Vagina (tissue), 2 donors: Measurements from ENCODE around the gene LCE4A. TPM values are rescaled to one million over a fixed set of nuclear protein-coding genes. Genes with fewer than 3 reads are reported as not detected.
"Not testable (repeated sequence)": the region's sequence is repeated elsewhere in the genome, so short reads cannot be mapped to it uniquely, and the experiment has no call there.

Experiments used
- DNase-seq, 2 donors: peaks; one replicate each; pipeline ENCODE4 v3.0.0-alpha.2; 2017; ENCODE audit errors: extremely low spot score in 2 of 2
- H3K27ac ChIP-seq: fragments of 200-600 bp; sonication (generic); one replicate; pipeline ENCODE4 v1.5.1; 2019
- H3K27me3 ChIP-seq: fragments of 200-600 bp; sonication (generic); one replicate; pipeline ENCODE4 v1.5.1; 2019
- H3K36me3 ChIP-seq, 2 donors: fragments of 200-600 bp; sonication (generic); one replicate each; pipeline ENCODE4 v1.5.1; 2017 to 2019
- H3K4me1 ChIP-seq: fragments of 200-600 bp; sonication (generic); one replicate; pipeline ENCODE4 v1.5.1; 2019
- H3K4me3 ChIP-seq, 2 donors: fragments of 200-600 bp; sonication (generic); 1 replicate in 1 of 2; 2 replicates in 1 of 2; pipeline ENCODE4 v1.5.1; 2016 to 2019
- H3K9me3 ChIP-seq: fragments of 200-600 bp; sonication (generic); one replicate; pipeline ENCODE4 v1.5.1; 2019
- CTCF ChIP-seq, 3 experiments: fragments of 450-650 bp in 2 of 3; fragments of 200-600 bp in 1 of 3; sonication (generic) in 1 of 3; IDR thresholded peaks; one replicate each; pipeline ENCODE4 v1.5.1; 2017 to 2019; ENCODE audit warnings: antibody characterized with exemption in 3 of 3, mild to moderate bottlenecking in 2 of 3, moderate library complexity in 2 of 3
- POLR2A ChIP-seq, 2 donors: fragments of 450-650 bp; IDR thresholded peaks; one replicate each; pipeline ENCODE4 v1.6.1; 2017; ENCODE audit warnings: antibody characterized with exemption in 2 of 2, mild to moderate bottlenecking in 2 of 2, moderate library complexity in 2 of 2
- POLR2AphosphoS5 ChIP-seq, 2 donors: sonication (generic); formaldehyde crosslinking; IDR thresholded peaks; one replicate each; pipeline ENCODE4 v1.9.0; 2017; ENCODE audit warnings: antibody characterized with exemption in 2 of 2, mild to moderate bottlenecking in 2 of 2, low read depth in 1 of 2; ENCODE audit not compliant: insufficient read depth in 1 of 2
- intact Hi-C: fragments of 100-400 bp; cut with DNase I; formaldehyde crosslinking; loops from one replicate; pipeline ENCODE4 v1.15.1; 2023
- total RNA-seq: library from RNA; depleted of rRNA; stranded (reverse); fragments of >200 nt; gene quantifications from one replicate; pipeline ENCODE4 v1.2.3, GENCODE V29; 2016

The LCE4A gene
- total RNA-seq, 1 donor from 2014 or later = not detected

- intact Hi-C loops = no loop called here
- no peak for TF ChIP-seq CTCF (IDR thresholded peaks at IDR 0.05)
- TF ChIP-seq POLR2AphosphoS5 (IDR thresholded peaks at IDR 0.05; ENCODE audit: insufficient read depth in 1 of 2, low read depth in 1 of 2) = no peak
- TF ChIP-seq POLR2A (IDR thresholded peaks at IDR 0.05) = no peak
- DNase-seq = no peak
- H3K4me1 ChIP-seq = no peaks in the 10 kb centered on the region
- H3K4me3 ChIP-seq = no peak overlapping the region
- H3K36me3 ChIP-seq = no peaks in the 10 kb centered on the region
- no peaks in the 10 kb centered on the region for H3K9me3 ChIP-seq
- H3K27ac ChIP-seq = no peak overlapping the region
- no peaks in the 10 kb centered on the region for H3K27me3 ChIP-seq
Observed at GRCh38 chr1:152673016-152673415, 34.9 kb upstream of the LCE4A start.

- DNase-seq, H3K27me3 ChIP-seq, intact Hi-C loops, H3K4me1 ChIP-seq, H3K27ac ChIP-seq, H3K4me3 ChIP-seq, H3K9me3 ChIP-seq, H3K36me3 ChIP-seq: not testable (repeated sequence)
Observed at GRCh38 chr1:152674983-152675382, 33.0 kb upstream of the LCE4A start, which contains the start of gene LCE2C. LCE2C (plus strand) TSS chr1:152675279; CDS start chr1:152676016, 737 bp downstream.

- H3K9me3 ChIP-seq = no peaks in the 10 kb centered on the region
- no peak overlapping the region for H3K4me3 ChIP-seq
- no peaks in the 10 kb centered on the region for H3K36me3 ChIP-seq
- TF ChIP-seq POLR2A (IDR thresholded peaks at IDR 0.05) (no peak), POLR2AphosphoS5 (IDR thresholded peaks at IDR 0.05; ENCODE audit: insufficient read depth in 1 of 2, low read depth in 1 of 2) (no peak), CTCF (IDR thresholded peaks at IDR 0.05) (no peak)
- H3K27me3 ChIP-seq = no peaks in the 10 kb centered on the region
- intact Hi-C loops = no loop called here
- no peaks in the 10 kb centered on the region for H3K4me1 ChIP-seq
- DNase-seq = no peak
- H3K27ac ChIP-seq = no peak overlapping the region
Observed at GRCh38 chr1:152679459-152679858, 28.5 kb upstream of the LCE4A start.

GRCh38 chr1:152681616-152682015 is 26.3 kb upstream of the LCE4A start:
- Histone ChIP-seq H3K36me3 (no peaks in the 10 kb centered on the region), H3K27me3 (no peaks in the 10 kb centered on the region), H3K4me1 (no peaks in the 10 kb centered on the region), H3K9me3 (no peaks in the 10 kb centered on the region), H3K4me3 (no peak overlapping the region), H3K27ac (no peak overlapping the region)
- DNase-seq = no peak
- intact Hi-C loops = no loop called here
- TF ChIP-seq POLR2AphosphoS5 (IDR thresholded peaks at IDR 0.05; ENCODE audit: insufficient read depth in 1 of 2, low read depth in 1 of 2) = no peak
- no peak for TF ChIP-seq POLR2A (IDR thresholded peaks at IDR 0.05)
- TF ChIP-seq CTCF (IDR thresholded peaks at IDR 0.05) = no peak

- no peaks in the 10 kb centered on the region for H3K36me3 ChIP-seq
- H3K27ac ChIP-seq = no peak overlapping the region
- TF ChIP-seq CTCF (IDR thresholded peaks at IDR 0.05) (no peak), POLR2A (IDR thresholded peaks at IDR 0.05) (no peak), POLR2AphosphoS5 (IDR thresholded peaks at IDR 0.05; ENCODE audit: insufficient read depth in 1 of 2, low read depth in 1 of 2) (no peak)
- no peaks in the 10 kb centered on the region for H3K4me1 ChIP-seq
- intact Hi-C loops = no loop called here
- no peak for DNase-seq
- no peaks in the 10 kb centered on the region for H3K27me3 ChIP-seq
- H3K4me3 ChIP-seq = no peak overlapping the region
- no peaks in the 10 kb centered on the region for H3K9me3 ChIP-seq
Observed at GRCh38 chr1:152683846-152684245, 24.1 kb upstream of the LCE4A start.

- H3K9me3 ChIP-seq, H3K27me3 ChIP-seq, H3K36me3 ChIP-seq, H3K27ac ChIP-seq, DNase-seq, H3K4me3 ChIP-seq, H3K4me1 ChIP-seq, intact Hi-C loops: not testable (repeated sequence)
Observed at GRCh38 chr1:152685823-152686222, 22.1 kb upstream of the LCE4A start, which contains the start of gene LCE2B. LCE2B (plus strand) TSS chr1:152686123; CDS start chr1:152686844, 721 bp downstream.
